ENCODE results near the gene LITAFD. TPM values are rescaled to one million over a fixed set of nuclear protein-coding genes. Genes with fewer than 3 reads are reported as not detected.
A peak's percentile ranks its signal among the peaks of the same experiment; 100 is the strongest.

LITAFD gene
- total and polyA plus RNA-seq, 2 experiments from 2014 or later, result not detected

GRCh38 chr16:8866884-8867215, 15.3 kb upstream of the LITAFD start:
- Histone ChIP-seq H3K4me1 (ENCODE audit: insufficient read depth) (peaks cover 51% of the 10 kb centered on the region), H3K79me2 (replicated peaks; ENCODE audit: insufficient read depth) (peaks cover 67% of the 10 kb centered on the region), H3K4me3 (peak overlapping the region; percentile 100), H3K36me3 (ENCODE audit: insufficient read depth) (no peaks in the 10 kb centered on the region), H3F3A (replicated peaks; ENCODE audit: low read depth) (peaks cover 37% of the 10 kb centered on the region), H2AFZ (no peak overlapping the region), H3K4me2 (peak overlapping the region; percentile 100), H3K27me3 (ENCODE audit: insufficient read depth) (no peaks in the 10 kb centered on the region), H4K20me1 (replicated peaks; ENCODE audit: insufficient read depth) (peaks cover 49% of the 10 kb centered on the region), H3K27ac (ENCODE audit: low read depth) (peak overlapping the region; percentile 90), H3K9me2 (ENCODE audit: insufficient read depth) (no peaks in the 10 kb centered on the region)
- Mint-ChIP-seq H3K27ac (peak overlapping the region; percentile 80), H3K36me3 (ENCODE audit: low read depth) (peaks cover 31% of the 10 kb centered on the region), H3K27me3 (ENCODE audit: insufficient read depth, low read depth, poor library complexity) (peaks cover 40% of the 10 kb centered on the region), H3K4me1 (peaks cover 54% of the 10 kb centered on the region), H3K9me3 (no peaks in the 10 kb centered on the region; the same call in 2 of the 3 replicates), H3K4me3 (peak overlapping the region; percentile 89)
- TF ChIP-seq ZNF331 (CRISPR knock-in tag; IDR thresholded peaks at IDR 0.05; ENCODE audit: low read depth) (no peak), CTCF (conservative IDR thresholded peaks at IDR 0.05; ENCODE audit: low read depth in 2 of 2) (no peak), ZNF462 (CRISPR knock-in tag; IDR thresholded peaks at IDR 0.05) (no peak), ETS1 (IDR thresholded peaks at IDR 0.05) (peak; percentile 14; the same call in 1 of the 2 replicates), POLR2AphosphoS5 (IDR thresholded peaks at IDR 0.05; ENCODE audit: low read depth) (no peak), ZNF114 (CRISPR knock-in tag; IDR thresholded peaks at IDR 0.05) (no peak), REST (IDR thresholded peaks at IDR 0.05; ENCODE audit: unreplicated experiment) (no peak)
- no peak for DNase-seq (ENCODE audit: low spot score)
- no peak for ATAC-seq

All from GM23338 (cell line).